Upper lobe of right lung (tissue), 1 donor: ENCODE measurements around the gene RSRC1. TPM values are rescaled to one million over a fixed set of nuclear protein-coding genes. Genes with fewer than 3 reads are reported as not detected.

Source experiments
- ATAC-seq: fragments of 200-7000 bp; cut with Tn5 transposase; one replicate; pipeline ENCODE4 v1.9.1; 2020; ENCODE audit warnings: mild to moderate bottlenecking, moderate library complexity
- DNase-seq: peaks from one replicate; pipeline ENCODE4 v3.0.0-alpha.2; 2020
- H3K27ac ChIP-seq: fragments of 200-600 bp; one replicate; pipeline ENCODE4 v1.8.0; 2022
- H3K27me3 ChIP-seq: fragments of 200-600 bp; one replicate; pipeline ENCODE4 v1.8.0; 2022; ENCODE audit warnings: mild to moderate bottlenecking
- H3K36me3 ChIP-seq: fragments of 200-600 bp; one replicate; pipeline ENCODE4 v1.8.0; 2022
- H3K4me1 ChIP-seq: fragments of 200-600 bp; one replicate; pipeline ENCODE4 v1.8.0; 2022
- H3K4me3 ChIP-seq: fragments of 200-600 bp; one replicate; pipeline ENCODE4 v1.8.0; 2022; ENCODE audit warnings: mild to moderate bottlenecking
- H3K9me3 ChIP-seq: fragments of 200-600 bp; one replicate; pipeline ENCODE4 v1.8.0; 2022
- CTCF ChIP-seq: fragments of 200-600 bp; IDR thresholded peaks from one replicate; pipeline ENCODE4 v1.8.0; 2022; ENCODE audit warnings: antibody characterized with exemption
- intact Hi-C: fragments of 100-400 bp; cut with DNase I; formaldehyde crosslinking; loops from one replicate; pipeline ENCODE4 v1.11.0; 2022
- total RNA-seq: library from RNA; stranded (reverse); fragmentation: NEBNext Ultra II Directional; extraction: Animal tissue kit (Norgen Biotek cat#: 25700); gene quantifications from one replicate; pipeline ENCODE4 v1.2.1, GENCODE V29; 2021
- donor health status: DM: no; HTN: yes; CAD: no; lungs with severe emphysema.

RSRC1 gene
- total RNA-seq, 1 donor from 2014 or later: 28.1 TPM

DNA sequence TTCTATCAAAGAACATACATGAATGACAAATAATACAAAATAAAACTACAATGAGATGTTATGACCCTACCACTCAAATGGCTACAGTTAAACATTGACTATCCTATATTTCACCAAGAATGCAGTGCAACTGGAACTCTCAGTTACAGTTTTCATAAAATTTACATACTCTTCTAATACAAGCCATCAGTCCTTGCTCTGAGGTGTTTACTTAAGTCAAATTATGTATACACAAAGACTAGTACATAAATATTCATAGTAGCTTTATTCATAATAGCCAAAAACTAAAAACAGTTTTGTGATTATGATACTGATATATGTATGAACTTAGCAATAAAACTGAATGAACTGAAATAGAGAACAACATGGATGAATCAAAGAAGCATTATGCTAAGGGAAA lies 480.3 kb downstream of the RSRC1 start:
- DNase-seq (no peak), ATAC-seq (no peak)
- TF ChIP-seq CTCF: no peak
- intact Hi-C loops: no loop called here
- Histone ChIP-seq H3K4me1 (no peaks in the 10 kb centered on the region), H3K4me3 (no peak overlapping the region), H3K27ac (no peak overlapping the region), H3K9me3 (no peaks in the 10 kb centered on the region), H3K27me3 (no peaks in the 10 kb centered on the region), H3K36me3 (no peaks in the 10 kb centered on the region)

Other genes starting within 250 kb of the RSRC1 start
- gene SHOX2, start 3.7 kb upstream of the RSRC1 start, total RNA-seq: 0.49 TPM